CD8-positive, alpha-beta memory T cell (primary cell): ENCODE measurements around the gene SCARB1. TPM values are rescaled to one million over a fixed set of nuclear protein-coding genes. Genes with fewer than 3 reads are reported as not detected.
"Not testable (repeated sequence)": the region's sequence is repeated elsewhere in the genome, so short reads cannot be mapped to it uniquely, and the experiment has no call there.

Source experiments
- CTCF ChIA-PET: fragments of 350-600 bp; sonication (Branson Sonifier 250); formaldehyde crosslinking; loops from one replicate; lab custom pipeline; 2021; ENCODE audit warnings: antibody characterized with exemption; lab: Charles Lee
- POLR2A ChIA-PET: fragments of 350-600 bp; sonication (Branson Sonifier 250); formaldehyde crosslinking; loops from one replicate; lab custom pipeline; 2021; ENCODE audit warnings: antibody characterized with exemption; lab: Charles Lee
- DNase-seq, 5 donors: peaks; one replicate each; pipeline versions ENCODE4 v3.0.0 to v3.0.0-alpha.2; 2020 to 2022; ENCODE audit warnings: mixed read lengths in 1 of 5
- H3K27ac ChIP-seq: one replicate; pipeline ENCODE4 v1.7.0; 2013; ENCODE audit warnings: low read depth, mild to moderate bottlenecking, low read length, moderate library complexity
- H3K27me3 ChIP-seq: 2 replicates; pipeline ENCODE4 v1.7.0; 2013; ENCODE audit warnings: low read length, mild to moderate bottlenecking; ENCODE audit not compliant: insufficient read depth, poor library complexity, severe bottlenecking
- H3K36me3 ChIP-seq: 2 replicates; pipeline ENCODE4 v1.7.0; 2013; ENCODE audit warnings: mild to moderate bottlenecking, low read length, moderate library complexity; ENCODE audit not compliant: insufficient read depth
- H3K4me1 ChIP-seq: 2 replicates; pipeline ENCODE4 v1.7.0; 2013; ENCODE audit warnings: mild to moderate bottlenecking, low read length, moderate library complexity; ENCODE audit not compliant: insufficient read depth
- H3K4me3 ChIP-seq: 2 replicates; pipeline ENCODE4 v1.7.0; 2013; ENCODE audit warnings: mild to moderate bottlenecking, low read length
- H3K9me3 ChIP-seq: 2 replicates; pipeline ENCODE4 v1.7.0; 2013; ENCODE audit warnings: mild to moderate bottlenecking, low read length
- H3K27ac Mint-ChIP-seq, 8 donors: one replicate each; pipeline ENCODE4 v1.8.0; 2020 to 2021; ENCODE audit warnings: mixed read lengths in 8 of 8, mild to moderate bottlenecking in 6 of 8, inconsistent platforms in 3 of 8, moderate library complexity in 3 of 8
- H3K27me3 Mint-ChIP-seq, 2 donors: one replicate each; pipeline ENCODE4 v1.8.0; 2020 to 2021; ENCODE audit warnings: mixed read lengths in 2 of 2, mild to moderate bottlenecking in 1 of 2, moderate library complexity in 1 of 2
- H3K36me3 Mint-ChIP-seq, 3 donors: one replicate each; pipeline ENCODE4 v1.8.0; 2020 to 2021; ENCODE audit warnings: mixed read lengths in 3 of 3, inconsistent platforms in 1 of 3, mild to moderate bottlenecking in 1 of 3
- H3K4me1 Mint-ChIP-seq, 3 donors: one replicate each; pipeline ENCODE4 v1.8.0; 2020 to 2021; ENCODE audit warnings: mixed read lengths in 3 of 3, inconsistent platforms in 1 of 3, mild to moderate bottlenecking in 1 of 3
- H3K4me3 Mint-ChIP-seq, 7 donors: one replicate each; pipeline ENCODE4 v1.8.0; 2020 to 2021; ENCODE audit warnings: mixed read lengths in 7 of 7, mild to moderate bottlenecking in 6 of 7, moderate library complexity in 4 of 7, inconsistent platforms in 2 of 7
- H3K9me3 Mint-ChIP-seq, 5 donors: one replicate each; pipeline ENCODE4 v1.8.0; 2020 to 2022; ENCODE audit warnings: mixed read lengths in 5 of 5, mild to moderate bottlenecking in 3 of 5, moderate library complexity in 2 of 5, inconsistent platforms in 1 of 5
- polyA plus RNA-seq: library from polyadenylated mRNA; unstranded; fragments of 300-500 nt; fragmentation: Illumina TruSeq; gene quantifications from one replicate; pipeline ENCODE4 v1.2.3, GENCODE V29; 2021
- total RNA-seq, 2 experiments: library from RNA; stranded (reverse); gene quantifications; one replicate each; pipeline ENCODE4 v1.2.3, GENCODE V29; 2021

SCARB1 gene
- total and polyA plus RNA-seq, 3 experiments from 2014 or later = 3.6 to 21.6 (median 20.4) TPM

GRCh38 chr12:124893792-124894516 lies 30.3 kb upstream of the SCARB1 start:
- H3K9me3 ChIP-seq = no peaks in the 10 kb centered on the region
- CTCF ChIA-PET = interaction anchor here (1.4 kb wide), 1 partner anchor 27 kb away, joined by 3 read pairs; no protein-coding TSS in a partner anchor
- H3K4me3 ChIP-seq = no peak overlapping the region
- H3K27me3 ChIP-seq = no peaks in the 10 kb centered on the region
- H3K4me1 ChIP-seq = peaks cover 8% of the 10 kb centered on the region
- Mint-ChIP-seq H3K9me3 (no peaks in the 10 kb centered on the region), H3K4me1 (peaks cover 11 to 12% (median 11%) of the 10 kb centered on the region in 3 donors), H3K36me3 (no peaks in the 10 kb centered on the region), H3K4me3 (no peak overlapping the region), H3K27me3 (no peaks in the 10 kb centered on the region), H3K27ac (no peak overlapping the region)
- H3K27ac ChIP-seq = no peak overlapping the region
- no peaks in the 10 kb centered on the region for H3K36me3 ChIP-seq
- no peak for DNase-seq
- POLR2A ChIA-PET = no interaction called here

- Mint-ChIP-seq H3K9me3 (no peaks in the 10 kb centered on the region), H3K27me3 (no peaks in the 10 kb centered on the region), H3K36me3 (no peaks in the 10 kb centered on the region), H3K4me1 (no peaks in the 10 kb centered on the region), H3K27ac (no peak overlapping the region), H3K4me3 (no peak overlapping the region)
- Histone ChIP-seq H3K27ac (no peak overlapping the region), H3K9me3 (no peaks in the 10 kb centered on the region), H3K27me3 (no peaks in the 10 kb centered on the region), H3K36me3 (no peaks in the 10 kb centered on the region), H3K4me3 (no peak overlapping the region), H3K4me1 (no peaks in the 10 kb centered on the region)
- no peak for DNase-seq
- ChIA-PET POLR2A (no interaction called here), CTCF (interaction anchor here (0.9 to 2.4 kb wide), 2 partner anchors 13 to 52 kb away, joined by 3 to 5 read pairs; no protein-coding TSS in a partner anchor)
Measured at GRCh38 chr12:124888260-124888659, 24.6 kb upstream of the SCARB1 start.

DNA sequence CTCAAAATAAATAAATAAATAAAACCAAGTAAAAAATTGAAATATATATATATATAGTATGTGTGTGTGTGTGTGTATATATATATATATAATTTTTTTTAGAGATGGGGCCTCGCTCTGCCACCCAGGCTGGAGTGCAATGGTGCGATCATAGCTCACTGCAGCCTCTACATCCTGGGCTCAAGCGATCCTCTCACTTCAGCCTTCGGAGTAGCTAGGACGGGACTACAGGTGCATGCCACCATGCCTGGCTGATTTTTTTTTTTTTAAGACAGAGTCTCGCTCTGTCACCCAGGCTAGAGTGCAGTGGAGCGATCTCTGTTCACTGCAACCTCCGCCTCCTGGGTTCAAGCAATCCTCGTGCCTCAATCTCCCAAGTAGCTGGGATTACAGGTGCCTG lies 24.1 kb upstream of the SCARB1 start:
- H3K36me3 Mint-ChIP-seq, H3K9me3 Mint-ChIP-seq, H3K27ac ChIP-seq, H3K27ac Mint-ChIP-seq, H3K27me3 ChIP-seq, H3K36me3 ChIP-seq, H3K4me1 ChIP-seq, H3K4me1 Mint-ChIP-seq, H3K4me3 Mint-ChIP-seq, POLR2A ChIA-PET, H3K4me3 ChIP-seq, H3K9me3 ChIP-seq, H3K27me3 Mint-ChIP-seq, DNase-seq: not testable (repeated sequence)
- CTCF ChIA-PET = interaction anchor here (0.9 to 2.4 kb wide), 4 partner anchors 10 to 52 kb away, joined by 3 to 5 read pairs (median 4); no protein-coding TSS in a partner anchor

DNA sequence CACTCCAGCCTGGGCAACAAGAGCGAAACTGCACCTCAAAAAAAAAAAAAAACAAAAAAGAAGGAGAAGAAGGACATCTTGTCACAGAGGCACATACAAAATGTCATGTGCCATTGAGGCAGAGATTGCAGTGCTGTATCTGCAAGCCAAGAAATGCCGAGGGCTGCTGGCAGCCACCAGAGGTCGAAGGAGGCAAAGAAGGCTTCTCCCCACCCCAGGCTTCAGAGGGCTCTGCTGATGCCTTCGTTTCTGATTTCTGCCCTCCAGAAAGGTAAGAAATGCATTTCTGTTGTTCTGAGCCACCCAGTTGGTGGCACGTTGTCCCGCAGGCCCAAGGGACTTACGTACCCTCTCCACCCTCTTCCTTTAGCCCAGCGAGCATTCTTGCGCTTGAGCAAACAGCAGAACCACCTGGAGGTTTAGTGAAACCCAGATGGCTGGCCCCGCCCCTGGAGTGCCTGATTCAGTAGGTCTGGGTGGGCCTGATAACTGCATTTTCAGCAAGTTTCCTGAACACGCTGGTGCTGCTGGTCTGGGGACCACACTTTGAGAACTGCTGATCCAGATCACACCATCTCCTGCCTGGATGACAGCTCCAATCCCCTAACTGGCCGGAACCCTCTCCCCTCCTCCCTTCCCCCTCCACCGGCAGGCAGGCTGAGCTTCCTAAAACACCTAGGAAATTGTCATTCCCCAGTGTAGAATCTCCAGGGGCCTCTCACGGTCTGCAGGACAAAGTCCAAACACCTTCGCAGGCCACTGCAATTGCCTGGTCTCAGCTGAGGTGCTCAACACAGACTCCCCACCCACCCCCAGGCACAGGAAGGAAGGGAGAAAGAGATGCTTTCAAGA lies 21.1 kb upstream of the SCARB1 start:
- Mint-ChIP-seq H3K36me3 (no peaks in the 10 kb centered on the region), H3K27me3 (peaks cover 0 to under 1% of the 10 kb centered on the region in 2 donors), H3K9me3 (no peaks in the 10 kb centered on the region), H3K4me1 (peaks cover 0 to 8% (median 4%) of the 10 kb centered on the region in 3 donors), H3K4me3 (no peak overlapping the region), H3K27ac (peak overlapping the region in 1 of 8 donors; percentile 6)
- H3K27me3 ChIP-seq = no peaks in the 10 kb centered on the region
- no peaks in the 10 kb centered on the region for H3K36me3 ChIP-seq
- no peaks in the 10 kb centered on the region for H3K9me3 ChIP-seq
- ChIA-PET CTCF (no interaction called here), POLR2A (no interaction called here)
- no peaks in the 10 kb centered on the region for H3K4me1 ChIP-seq
- no peak for DNase-seq
- H3K27ac ChIP-seq = peak overlapping the region; percentile 38
- H3K4me3 ChIP-seq = no peak overlapping the region

DNA sequence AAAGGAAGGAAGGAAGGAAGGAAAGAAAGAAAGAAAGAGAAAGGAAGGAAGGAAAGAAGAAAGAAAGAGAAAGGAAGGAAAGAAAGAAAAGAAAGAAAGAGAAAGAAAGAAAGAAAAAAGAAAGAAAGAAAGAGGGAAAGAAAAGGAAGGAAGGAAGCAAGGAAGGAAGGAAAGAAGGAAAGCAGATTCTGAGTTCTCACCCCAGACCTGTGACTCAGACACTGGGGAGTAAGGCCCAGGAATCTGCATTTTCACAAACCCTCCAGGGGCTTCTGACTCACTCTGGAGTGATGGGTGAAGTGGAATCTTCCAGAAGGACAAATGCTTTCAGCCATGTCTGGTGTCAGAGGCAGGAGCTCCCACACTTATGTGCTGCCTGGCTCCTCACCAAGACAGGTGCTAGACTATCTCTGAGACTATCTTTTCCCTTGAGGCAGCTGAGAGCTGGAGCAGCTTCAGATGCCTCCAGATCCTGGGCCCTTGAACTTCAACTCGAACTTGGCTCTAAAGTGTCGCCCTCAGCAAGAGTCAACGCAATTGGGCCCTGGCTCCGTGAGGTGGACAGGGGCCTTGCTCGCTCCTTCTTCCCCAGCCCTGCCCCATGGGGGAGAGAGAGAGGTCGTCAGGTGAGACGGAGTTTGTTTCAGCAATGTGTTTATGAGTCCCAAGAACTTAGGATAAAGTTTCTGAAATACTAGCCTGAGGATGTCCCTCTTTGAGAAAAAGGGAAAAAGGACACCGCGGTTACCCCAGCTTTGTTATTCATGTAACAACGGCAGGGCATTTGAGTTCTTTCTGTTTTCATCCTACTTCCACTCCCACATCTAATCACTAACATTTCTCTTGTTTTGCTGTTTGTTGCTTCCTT lies 19.8 kb upstream of the SCARB1 start:
- H3K4me3 Mint-ChIP-seq = no peak overlapping the region
- CTCF ChIA-PET = no interaction called here

GRCh38 chr12:124881123-124881522 lies 17.5 kb upstream of the SCARB1 start:
- Histone ChIP-seq H3K9me3 (no peaks in the 10 kb centered on the region), H3K4me1 (no peaks in the 10 kb centered on the region), H3K36me3 (no peaks in the 10 kb centered on the region), H3K4me3 (no peak overlapping the region), H3K27me3 (no peaks in the 10 kb centered on the region), H3K27ac (no peak overlapping the region)
- H3K9me3 Mint-ChIP-seq = no peaks in the 10 kb centered on the region
- POLR2A ChIA-PET = no interaction called here
- CTCF ChIA-PET = interaction anchor here (1.0 kb wide), 2 partner anchors 19 to 59 kb away, joined by 3 read pairs; no protein-coding TSS in a partner anchor
- peaks cover 0 to 8% (median 4%) of the 10 kb centered on the region in 3 donors for H3K4me1 Mint-ChIP-seq
- no peak overlapping the region for H3K4me3 Mint-ChIP-seq
- no peak for DNase-seq
- peaks cover 0 to 5% of the 10 kb centered on the region in 2 donors for H3K27me3 Mint-ChIP-seq
- H3K36me3 Mint-ChIP-seq = no peaks in the 10 kb centered on the region
- H3K27ac Mint-ChIP-seq = peak overlapping the region in 1 of 8 donors; percentile 58

More for the DNA sequence above, 19.8 kb upstream of the SCARB1 start:
- Histone ChIP-seq H3K4me1 (no peaks in the 10 kb centered on the region), H3K9me3 (no peaks in the 10 kb centered on the region), H3K36me3 (no peaks in the 10 kb centered on the region), H3K27ac (no peak overlapping the region), H3K27me3 (no peaks in the 10 kb centered on the region), H3K4me3 (no peak overlapping the region)
- no peak for DNase-seq
- POLR2A ChIA-PET = no interaction called here
- peaks cover 0 to 5% of the 10 kb centered on the region in 2 donors for H3K27me3 Mint-ChIP-seq
- H3K36me3 Mint-ChIP-seq = no peaks in the 10 kb centered on the region
- H3K27ac Mint-ChIP-seq = peak overlapping the region in 3 of 8 donors; percentile 44 to 66 (median 61)
- peaks cover 0 to 8% (median 4%) of the 10 kb centered on the region in 3 donors for H3K4me1 Mint-ChIP-seq
- no peaks in the 10 kb centered on the region for H3K9me3 Mint-ChIP-seq

- H3K36me3 ChIP-seq, H3K4me3 ChIP-seq, H3K4me1 ChIP-seq, H3K27ac Mint-ChIP-seq, H3K27me3 Mint-ChIP-seq, H3K4me1 Mint-ChIP-seq, H3K9me3 ChIP-seq, H3K36me3 Mint-ChIP-seq, DNase-seq, H3K27ac ChIP-seq, H3K27me3 ChIP-seq, H3K9me3 Mint-ChIP-seq, POLR2A ChIA-PET, H3K4me3 Mint-ChIP-seq: not testable (repeated sequence)
- CTCF ChIA-PET = interaction anchor here (0.7 to 1.3 kb wide), 4 partner anchors 11 to 60 kb away, joined by 3 read pairs; no protein-coding TSS in a partner anchor
Measured at GRCh38 chr12:124880335-124880734, 16.7 kb upstream of the SCARB1 start.
